A673 (cell line): Measurements from ENCODE around the gene PPARG.

Experiments used
- EZH2 ChIP-seq: fragments of 200-600 bp; sonication (generic); IDR thresholded peaks from 2 replicates; pipeline ENCODE4 v1.6.1; 2017; ENCODE audit warnings: borderline replicate concordance, low read depth, mild to moderate bottlenecking, mixed read lengths, antibody characterized with exemption, low read length; ENCODE audit not compliant: poor library complexity, severe bottlenecking
- TF ChIP-seq, protein P1 (sequence below): fragments of 300-800, 200-600 bp; sonication (generic); conservative IDR thresholded peaks from 2 replicates; pipeline ENCODE4 v1.5.1; 2017; ENCODE audit warnings: low read depth, mild to moderate bottlenecking, antibody characterized with exemption, low read length, moderate library complexity, mixed read lengths

DNA sequence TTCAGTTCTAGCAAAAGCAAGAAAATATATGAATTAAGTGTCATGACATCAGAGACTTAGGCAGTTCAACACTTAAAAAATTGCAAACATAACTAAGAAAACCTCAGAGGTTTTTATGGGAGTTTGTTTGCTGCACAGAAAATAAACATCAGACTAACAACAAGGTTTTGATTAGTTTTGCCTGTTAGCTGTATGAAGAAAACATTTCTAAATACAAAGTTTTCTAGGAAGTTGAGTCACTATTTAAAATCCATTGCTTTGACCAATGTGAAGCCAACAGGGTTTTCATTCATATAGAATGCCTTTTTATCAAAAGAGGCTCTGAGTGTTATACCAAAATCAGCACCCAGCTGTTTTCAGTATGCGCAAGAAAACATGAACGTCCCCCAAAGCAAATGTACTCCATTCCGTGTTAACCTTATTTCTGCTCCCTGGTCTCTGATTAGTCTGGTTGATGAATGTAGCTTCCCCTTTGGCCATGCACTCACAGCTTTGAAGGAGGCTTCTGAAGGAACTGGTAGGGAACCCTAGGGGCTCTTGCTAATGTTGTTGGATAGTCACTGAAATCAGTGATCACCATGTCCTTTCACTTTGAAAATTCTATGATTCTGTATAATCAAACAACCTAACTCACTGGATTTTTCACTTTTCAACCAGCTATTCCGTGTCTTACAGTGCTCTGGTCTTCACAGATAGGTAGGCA, 105.8 kb downstream of the PPARG start:
- TF ChIP-seq, protein P1, sequence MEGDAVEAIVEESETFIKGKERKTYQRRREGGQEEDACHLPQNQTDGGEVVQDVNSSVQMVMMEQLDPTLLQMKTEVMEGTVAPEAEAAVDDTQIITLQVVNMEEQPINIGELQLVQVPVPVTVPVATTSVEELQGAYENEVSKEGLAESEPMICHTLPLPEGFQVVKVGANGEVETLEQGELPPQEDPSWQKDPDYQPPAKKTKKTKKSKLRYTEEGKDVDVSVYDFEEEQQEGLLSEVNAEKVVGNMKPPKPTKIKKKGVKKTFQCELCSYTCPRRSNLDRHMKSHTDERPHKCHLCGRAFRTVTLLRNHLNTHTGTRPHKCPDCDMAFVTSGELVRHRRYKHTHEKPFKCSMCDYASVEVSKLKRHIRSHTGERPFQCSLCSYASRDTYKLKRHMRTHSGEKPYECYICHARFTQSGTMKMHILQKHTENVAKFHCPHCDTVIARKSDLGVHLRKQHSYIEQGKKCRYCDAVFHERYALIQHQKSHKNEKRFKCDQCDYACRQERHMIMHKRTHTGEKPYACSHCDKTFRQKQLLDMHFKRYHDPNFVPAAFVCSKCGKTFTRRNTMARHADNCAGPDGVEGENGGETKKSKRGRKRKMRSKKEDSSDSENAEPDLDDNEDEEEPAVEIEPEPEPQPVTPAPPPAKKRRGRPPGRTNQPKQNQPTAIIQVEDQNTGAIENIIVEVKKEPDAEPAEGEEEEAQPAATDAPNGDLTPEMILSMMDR = no peak
- no peak for TF ChIP-seq EZH2
